ENCODE measurements around the gene CNRIP1.

DNA sequence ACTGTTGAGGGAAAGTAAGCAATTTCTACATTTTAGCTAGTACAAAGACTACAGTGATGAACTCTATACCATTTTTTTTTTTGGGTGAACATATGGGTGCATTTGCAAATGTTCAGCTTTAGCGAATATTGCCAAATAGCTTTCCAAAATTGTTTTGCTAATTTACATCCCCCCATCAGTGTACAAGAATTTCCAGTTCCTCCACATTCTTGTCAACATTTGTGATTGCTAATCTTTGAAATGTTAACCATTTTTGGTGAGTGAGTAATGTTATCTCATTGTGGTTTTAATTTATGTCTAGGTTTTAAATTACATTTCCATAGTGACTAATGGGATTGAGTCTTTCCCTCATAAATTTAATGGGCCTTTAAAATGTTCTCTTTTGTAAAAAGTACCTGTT lies 16.4 kb upstream of the CNRIP1 start:
- TF ChIP-seq, protein P1, sequence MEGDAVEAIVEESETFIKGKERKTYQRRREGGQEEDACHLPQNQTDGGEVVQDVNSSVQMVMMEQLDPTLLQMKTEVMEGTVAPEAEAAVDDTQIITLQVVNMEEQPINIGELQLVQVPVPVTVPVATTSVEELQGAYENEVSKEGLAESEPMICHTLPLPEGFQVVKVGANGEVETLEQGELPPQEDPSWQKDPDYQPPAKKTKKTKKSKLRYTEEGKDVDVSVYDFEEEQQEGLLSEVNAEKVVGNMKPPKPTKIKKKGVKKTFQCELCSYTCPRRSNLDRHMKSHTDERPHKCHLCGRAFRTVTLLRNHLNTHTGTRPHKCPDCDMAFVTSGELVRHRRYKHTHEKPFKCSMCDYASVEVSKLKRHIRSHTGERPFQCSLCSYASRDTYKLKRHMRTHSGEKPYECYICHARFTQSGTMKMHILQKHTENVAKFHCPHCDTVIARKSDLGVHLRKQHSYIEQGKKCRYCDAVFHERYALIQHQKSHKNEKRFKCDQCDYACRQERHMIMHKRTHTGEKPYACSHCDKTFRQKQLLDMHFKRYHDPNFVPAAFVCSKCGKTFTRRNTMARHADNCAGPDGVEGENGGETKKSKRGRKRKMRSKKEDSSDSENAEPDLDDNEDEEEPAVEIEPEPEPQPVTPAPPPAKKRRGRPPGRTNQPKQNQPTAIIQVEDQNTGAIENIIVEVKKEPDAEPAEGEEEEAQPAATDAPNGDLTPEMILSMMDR (optimal IDR thresholded peaks at IDR 0.05 in 1 of 3, IDR thresholded peaks at IDR 0.05 in 1 of 3, conservative IDR thresholded peaks at IDR 0.05 in 1 of 3; ENCODE audit: extremely low read depth in 1 of 3, insufficient read depth in 2 of 3, low read length in 3 of 3): no peak
- no peak for TF ChIP-seq EZH2 (IDR thresholded peaks at IDR 0.05; ENCODE audit: low read length)
